Hematopoietic multipotent progenitor cell treated with erythropoietin and hydrocortisone succinate and interleukin-3 and kit ligand, for 17 days (in vitro differentiated cells): ENCODE results near the gene SMIM21.

Experiments
- DNase-seq: peaks from one replicate; pipeline ENCODE4 v3.0.0-alpha.2; 2015; ENCODE audit warnings: low spot score

Gene SMIM21

DNA sequence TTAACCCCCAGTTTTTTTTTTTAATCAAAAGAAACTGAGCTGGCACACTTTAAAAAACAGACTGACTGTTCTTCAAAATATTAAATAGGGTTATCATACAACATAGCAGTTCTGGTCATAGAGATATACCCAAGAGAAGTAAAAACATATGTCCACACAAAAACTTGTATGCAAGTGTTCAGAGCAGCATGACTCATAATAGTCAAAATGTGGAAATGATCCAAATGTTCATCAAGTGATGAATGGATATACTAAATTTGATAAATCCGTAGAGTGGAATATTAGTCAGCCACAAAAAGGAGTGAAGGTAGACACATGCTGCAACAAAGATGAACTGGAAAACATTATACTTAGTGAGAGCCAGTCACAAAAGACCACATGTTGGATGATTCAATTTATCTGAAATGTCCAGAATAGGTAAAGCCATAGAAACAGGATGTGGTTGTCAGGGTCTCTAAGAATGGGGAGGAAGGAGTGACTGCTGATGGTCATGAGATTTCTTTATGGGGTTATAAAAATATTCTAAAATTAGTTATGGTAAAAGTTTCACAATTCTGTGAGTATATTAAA, 5.1 kb downstream of the SMIM21 start:
- DNase-seq, result no peak

DNA sequence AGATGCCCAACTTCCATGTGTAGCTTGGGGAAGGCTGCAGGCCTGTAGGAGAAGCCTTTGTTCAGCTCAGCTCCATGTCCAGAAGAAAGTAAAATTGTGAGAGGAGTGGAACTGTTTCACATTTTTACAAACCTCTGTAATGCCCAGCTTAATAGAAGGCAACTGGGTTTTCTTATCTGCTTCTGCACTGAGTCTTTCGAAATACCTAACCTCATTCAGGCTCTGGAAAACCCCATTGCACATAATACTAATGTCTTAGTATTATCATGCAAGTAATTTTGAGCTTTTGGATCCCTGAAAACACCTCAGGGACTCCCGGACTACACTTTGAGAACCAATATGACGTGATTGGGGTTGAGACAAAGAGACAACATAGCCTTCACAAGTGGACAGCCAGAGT, 5.8 kb downstream of the SMIM21 start:
- DNase-seq, result no peak

GRCh38 chr18:75418293-75419005, 9.1 kb downstream of the SMIM21 start:
- DNase-seq, result no peak

- no peak for DNase-seq
Observed at GRCh38 chr18:75410611-75411010, 16.9 kb downstream of the SMIM21 start.

GRCh38 chr18:75409806-75410205, 17.7 kb downstream of the SMIM21 start:
- DNase-seq, result no peak

DNA sequence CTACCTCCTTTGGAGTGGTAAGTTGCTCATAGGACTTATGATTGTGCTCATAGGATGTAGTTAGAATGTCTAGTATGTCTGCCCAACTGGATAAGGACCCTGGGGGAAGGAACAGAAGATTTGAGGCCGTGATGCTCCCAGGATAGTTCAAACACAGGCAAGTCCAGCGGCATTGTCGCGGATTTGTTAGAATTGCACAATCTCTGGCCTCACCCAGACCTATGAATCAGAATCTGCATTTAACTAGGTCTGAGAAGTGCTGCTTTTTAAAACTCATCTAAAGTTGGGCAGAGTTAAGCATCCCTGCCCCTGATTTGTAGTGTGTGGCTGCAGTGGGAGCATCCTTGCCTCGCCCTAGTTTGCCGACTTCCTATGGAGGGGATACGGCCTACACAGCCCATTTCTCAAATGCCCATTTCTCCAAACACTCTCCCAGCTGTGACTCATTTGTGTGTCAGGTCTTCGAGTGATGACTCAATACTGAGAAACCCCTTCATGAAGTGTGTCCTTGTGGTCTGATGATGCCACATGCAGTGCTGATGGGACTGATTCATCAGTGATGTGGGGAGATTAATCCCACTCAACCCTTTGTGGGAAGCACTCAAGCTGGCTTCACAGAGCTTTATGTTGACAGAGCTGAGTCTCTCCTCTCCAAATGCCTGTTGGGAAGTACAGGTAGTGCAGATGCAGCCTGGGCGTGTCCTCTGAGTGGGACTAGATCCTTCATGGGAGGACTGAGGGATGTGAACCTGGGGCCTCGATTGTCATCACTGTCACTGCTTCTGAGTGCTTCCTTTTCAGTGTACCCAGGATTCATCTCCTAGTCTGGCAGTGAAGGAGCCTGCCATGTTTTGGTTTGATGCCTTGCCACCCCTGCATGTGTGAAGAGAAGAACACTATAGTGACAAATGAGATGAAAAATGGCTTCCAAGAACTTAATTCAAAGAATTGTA, 18.7 kb downstream of the SMIM21 start:
- no peak for DNase-seq

GRCh38 chr18:75407468-75408437, 19.8 kb downstream of the SMIM21 start:
- no peak for DNase-seq

- DNase-seq, result no peak
Observed at GRCh38 chr18:75406491-75407445, 20.7 kb downstream of the SMIM21 start.

GRCh38 chr18:75405351-75405750, 22.2 kb downstream of the SMIM21 start:
- no peak for DNase-seq

GRCh38 chr18:75400366-75400765, 27.1 kb downstream of the SMIM21 start:
- DNase-seq, result no peak

DNA sequence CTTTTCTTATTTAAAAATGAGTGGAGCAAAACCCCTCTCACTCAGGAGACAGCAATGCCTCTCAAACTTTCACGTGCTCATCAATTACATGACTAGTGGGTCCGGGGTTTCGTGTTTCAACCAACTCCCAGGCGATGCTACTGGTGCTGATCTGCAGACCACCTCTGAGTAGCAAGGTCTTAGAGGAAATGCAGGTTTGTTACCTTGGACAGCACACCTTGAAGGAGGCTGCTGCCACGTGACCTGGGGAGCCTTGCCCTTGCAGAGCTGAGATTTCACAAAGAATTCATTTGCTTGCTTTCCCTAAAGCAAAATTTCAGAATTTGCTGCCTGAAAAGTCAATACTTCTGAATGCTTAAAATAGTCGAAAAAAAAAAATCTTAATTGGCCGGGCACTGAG, 32.4 kb downstream of the SMIM21 start:
- DNase-seq, result no peak

DNA sequence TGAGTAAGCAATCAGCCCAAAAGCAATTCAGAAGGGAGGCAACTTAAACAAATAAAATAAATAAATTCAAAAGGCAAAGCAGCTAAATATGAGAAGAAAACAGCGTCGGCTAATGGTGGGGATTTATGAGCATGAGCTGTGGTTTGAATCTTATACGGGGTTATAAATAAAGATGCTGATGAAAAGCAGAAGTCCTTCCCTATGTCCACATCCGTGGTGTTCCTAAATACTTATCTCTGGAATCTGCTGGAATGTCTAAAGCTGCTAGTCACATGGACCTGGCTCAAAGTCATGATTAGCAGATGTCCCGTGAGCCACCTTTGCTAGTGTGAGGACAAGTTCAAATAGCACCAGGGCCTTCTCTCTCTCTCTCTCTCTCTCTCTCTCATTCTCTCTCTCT, 33.8 kb downstream of the SMIM21 start:
- no peak for DNase-seq

- no peak for DNase-seq
Observed at GRCh38 chr18:75392226-75392578, 35.3 kb downstream of the SMIM21 start.

GRCh38 chr18:75391279-75392225, 36.0 kb downstream of the SMIM21 start:
- no peak for DNase-seq

DNA sequence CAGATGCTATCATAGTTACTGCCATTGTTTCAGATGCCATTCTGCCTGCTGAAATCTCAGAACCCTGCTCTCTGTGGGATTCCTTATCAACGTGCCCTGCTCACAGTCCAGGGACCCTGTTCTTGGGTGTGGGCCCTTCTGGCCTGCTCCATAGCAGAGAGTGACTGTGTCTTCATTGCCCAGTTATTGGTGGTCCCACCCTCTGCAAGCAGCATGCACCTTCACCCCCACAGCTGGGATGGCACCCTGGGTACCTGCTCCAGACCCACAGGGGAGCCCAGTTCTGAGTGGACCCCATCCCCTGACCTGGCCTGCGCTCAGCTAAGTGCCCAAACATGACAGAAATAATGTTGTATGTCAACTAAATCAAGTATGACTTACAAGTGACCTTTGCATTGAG, 36.6 kb downstream of the SMIM21 start:
- no peak for DNase-seq

DNA sequence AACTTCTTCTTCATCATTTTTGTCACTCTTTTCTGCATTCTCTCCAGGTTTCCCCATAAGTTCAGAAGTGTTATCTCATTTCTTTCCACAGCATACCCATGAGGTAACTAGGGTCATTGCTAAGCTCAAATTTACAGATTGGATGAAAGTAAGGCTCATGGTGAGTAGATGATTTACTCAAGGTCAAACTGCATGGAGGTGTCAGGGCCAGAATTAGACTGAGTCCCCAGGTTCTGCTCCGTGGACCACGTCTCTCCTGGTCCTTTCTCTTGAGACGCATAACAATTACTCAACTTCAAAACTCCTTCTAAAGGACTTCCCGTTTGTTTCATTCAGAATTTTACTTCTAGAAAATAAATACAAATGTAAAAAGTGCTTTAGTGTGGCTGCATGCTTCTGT, 43.4 kb downstream of the SMIM21 start:
- DNase-seq, result no peak

DNA sequence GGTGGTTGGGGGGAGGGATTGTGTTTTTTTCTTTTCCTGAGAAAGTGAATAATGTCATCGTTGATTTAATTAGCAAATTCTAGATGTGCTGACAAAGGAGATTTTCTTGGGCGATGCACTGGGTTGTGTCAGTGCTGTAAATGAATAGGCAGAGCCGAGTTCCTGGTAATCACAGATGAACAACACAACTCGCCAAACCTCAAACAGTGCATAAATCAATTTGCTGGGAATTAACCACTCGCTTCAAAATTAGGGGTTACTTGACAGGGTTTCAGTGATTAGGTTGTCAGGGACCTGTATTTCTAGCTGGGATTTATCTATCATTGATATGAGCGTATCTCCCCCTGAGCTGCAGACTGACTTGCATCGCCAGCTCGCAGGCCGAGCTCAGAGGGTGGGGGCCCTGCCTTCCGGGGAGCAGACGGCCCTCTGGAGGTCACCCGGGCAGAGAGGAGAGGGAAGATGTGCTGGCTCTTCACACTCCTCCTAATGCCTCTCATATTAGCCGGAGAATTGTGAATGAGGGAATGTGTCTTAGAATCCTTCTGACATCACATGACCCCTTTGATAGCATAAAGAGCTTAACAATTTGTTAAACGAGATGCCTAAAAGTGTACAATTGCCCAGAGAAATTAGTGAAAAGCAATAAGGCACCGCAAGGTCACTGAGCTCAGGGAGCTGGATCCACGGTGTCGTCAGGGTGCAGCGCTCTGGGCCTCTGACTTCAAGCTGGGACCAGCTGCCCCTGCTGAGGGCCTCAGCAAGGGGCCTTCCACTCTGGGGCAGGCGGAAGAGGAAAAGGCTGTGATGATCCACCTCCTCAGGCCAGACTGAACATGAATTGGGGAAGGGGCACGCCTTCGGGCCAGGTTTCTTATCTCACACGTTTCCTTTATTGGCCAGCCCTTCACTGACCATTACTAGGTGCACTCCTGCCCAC, 48.9 kb downstream of the SMIM21 start:
- DNase-seq, result no peak

- DNase-seq, result no peak
Observed at GRCh38 chr18:75377926-75378325, 49.6 kb downstream of the SMIM21 start.
